HG03097 (cell line): ENCODE results near the gene TNIP2.

Experiments
- ATAC-seq: cut with Tn5 transposase; IDR thresholded peaks from one replicate; pipeline ENCODE4 v1.9.1; 2021; ENCODE audit not compliant: unreplicated experiment, low FRiP score

The TNIP2 gene

DNA sequence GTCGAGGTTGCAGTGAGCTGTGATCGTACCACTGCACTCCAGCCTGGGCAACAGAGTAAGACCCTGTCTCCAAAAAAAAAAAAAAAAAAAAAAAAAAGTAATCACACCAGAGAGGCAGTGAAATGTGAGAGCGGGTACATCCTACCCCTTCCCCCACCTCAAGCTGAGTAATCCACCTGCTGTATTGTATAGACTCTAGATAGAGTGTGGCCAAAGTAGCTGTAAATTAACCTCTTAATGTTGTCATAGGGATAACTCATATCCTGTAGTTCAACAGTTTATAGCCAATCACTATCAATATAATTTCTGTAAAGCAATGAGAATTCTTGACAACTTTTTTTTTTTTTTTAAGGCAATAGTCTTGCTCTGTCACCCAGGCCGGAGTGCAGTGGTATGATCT lies 30.8 kb downstream of the TNIP2 start:
- no peak for ATAC-seq

DNA sequence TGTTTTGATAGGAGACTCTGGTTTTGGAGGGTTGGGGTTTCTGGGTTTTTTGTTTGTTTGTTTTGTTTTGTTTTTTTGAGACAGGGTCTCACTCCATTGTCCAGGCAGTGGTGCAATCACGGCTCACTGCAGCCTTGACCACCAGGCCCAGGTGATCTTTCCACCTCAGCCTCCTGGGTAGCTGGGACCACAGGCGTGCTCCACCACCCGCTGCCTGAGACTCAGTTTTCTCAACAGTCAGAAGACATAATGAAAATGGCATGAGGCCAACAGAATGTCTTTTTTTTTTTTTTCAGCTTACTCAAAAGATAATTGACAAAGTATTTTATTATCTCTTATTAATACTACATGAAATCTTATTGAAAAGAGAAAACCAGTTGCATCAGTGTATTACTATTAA lies 32.4 kb downstream of the TNIP2 start:
- no peak for ATAC-seq

DNA sequence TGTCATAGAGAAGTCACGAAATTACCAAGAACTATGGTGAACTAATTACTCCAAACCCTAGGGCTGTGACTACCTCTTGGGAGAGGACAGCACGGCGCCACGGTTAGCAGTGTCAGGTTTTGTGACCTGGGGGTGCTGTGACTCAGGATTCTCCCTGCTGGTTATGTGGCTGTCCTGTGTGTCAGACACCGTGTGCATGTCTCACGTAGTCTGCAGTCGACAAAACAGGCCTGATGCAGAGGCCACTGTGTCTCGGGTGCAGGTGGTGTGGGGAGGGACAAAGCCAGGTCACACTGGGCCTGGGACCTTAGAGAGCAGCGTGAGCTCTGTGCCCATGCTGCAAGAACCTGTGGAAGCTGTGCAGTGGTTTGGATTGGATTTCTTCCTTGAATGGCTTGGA lies 34.1 kb downstream of the TNIP2 start:
- ATAC-seq = no peak

DNA sequence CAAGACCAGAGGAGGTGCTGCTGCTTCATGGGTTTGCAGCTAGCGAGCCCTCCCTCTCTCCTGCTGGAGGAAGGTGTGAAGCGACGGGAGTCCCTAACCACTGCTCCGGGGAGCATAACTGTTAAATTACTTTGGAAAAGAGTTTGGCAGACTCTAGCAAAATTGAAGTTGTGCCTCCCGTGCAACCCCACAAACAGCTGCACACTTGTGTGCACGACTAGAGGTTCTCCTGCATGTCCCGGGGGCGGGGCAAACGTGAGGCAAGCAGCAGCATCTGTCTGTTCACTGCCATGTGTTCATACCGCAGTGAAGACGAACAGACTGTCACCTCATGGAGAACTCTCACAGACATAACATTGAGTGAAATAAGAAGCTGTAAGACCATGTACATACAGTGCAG lies 34.5 kb downstream of the TNIP2 start:
- no peak for ATAC-seq

DNA sequence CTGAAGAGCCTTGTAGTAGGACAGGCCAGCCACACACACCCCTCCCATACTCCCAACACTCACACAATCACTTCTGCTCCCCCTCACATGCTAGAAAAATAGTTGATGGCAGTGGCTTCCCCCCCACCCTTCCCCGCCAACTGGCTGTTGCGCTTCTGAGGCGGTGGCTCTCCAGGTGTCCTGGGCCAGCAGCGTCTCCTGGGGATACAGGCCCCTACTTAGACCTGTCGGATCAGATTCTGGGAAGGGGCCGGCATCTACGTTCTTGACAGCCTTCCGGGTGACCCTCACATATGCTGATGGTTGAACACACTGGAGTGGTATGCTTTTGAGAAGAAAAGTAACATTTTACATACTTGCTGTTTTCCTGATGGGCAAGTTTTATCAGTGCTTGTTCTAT lies 39.9 kb downstream of the TNIP2 start:
- no peak for ATAC-seq

DNA sequence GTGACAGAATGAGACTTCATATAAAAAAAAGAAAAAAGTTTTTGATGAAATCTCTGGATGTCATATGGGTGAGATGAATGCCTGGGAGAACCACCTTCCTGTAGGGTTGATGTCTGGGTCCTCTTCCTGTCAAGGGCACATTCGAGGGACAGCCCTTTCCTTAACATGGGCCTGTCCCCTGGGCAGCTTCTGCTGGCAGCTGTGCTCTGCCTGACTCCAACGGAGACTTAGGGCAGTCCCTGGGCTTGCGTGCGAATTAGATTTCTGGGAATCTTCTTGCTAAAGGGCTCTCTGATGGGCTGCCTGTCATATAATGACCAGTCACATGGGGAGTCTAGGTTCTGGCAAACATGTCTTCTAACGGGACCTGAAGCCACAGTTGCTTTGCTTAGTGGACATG lies 40.7 kb downstream of the TNIP2 start:
- ATAC-seq = no peak

DNA sequence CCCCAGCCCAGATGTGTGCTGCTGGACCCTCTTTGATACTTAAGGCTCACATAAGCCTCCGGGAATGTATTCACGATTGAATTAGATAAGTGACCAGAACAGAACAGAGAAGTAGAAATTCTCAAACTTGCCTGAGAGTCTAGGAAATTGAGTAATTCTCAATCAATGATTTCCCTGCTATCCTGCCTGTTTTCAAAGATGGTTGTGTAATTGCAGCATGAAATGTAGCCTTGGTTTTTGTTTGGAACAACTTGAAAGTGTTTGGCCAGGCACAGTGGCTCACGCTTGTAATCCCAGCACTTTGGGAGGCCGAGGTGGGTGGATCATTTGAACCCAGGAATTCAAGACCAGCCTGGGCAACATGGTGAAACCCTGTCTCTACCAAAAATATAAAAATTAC lies 41.2 kb downstream of the TNIP2 start:
- no peak for ATAC-seq

DNA sequence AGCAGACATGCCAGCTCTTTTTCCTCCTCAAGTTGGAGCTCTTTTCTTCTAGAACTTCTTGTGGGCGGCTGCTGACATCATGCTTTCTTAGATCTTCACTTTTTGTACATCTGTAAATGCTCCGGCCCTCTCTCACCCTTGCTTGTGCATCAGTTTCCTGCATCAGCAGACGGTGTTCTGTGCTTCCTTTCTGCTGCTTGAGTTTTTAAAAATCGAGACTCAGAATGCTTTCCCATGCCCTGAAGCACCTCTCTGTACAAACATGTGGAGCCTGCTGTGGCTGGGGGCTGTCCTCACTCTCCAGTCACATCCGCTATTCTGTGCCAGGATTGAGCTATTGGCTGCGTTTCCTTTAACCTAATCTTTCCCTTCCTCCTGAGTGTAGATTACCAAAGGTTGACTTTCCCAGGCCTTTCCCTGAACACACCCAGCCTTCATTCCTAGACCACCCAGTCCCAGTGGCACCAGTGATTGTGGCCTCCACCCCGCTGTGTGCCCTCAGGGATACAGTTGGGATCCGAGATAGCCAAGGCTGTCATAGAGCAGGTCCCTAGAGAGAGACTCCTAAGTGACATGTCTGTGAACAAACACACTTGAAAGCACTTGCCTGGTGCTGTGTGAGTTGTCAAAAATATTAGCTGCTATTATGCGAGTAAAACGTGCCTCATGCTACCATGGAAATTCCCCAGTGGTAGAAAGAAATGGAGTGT lies 41.9 kb downstream of the TNIP2 start:
- ATAC-seq = no peak

DNA sequence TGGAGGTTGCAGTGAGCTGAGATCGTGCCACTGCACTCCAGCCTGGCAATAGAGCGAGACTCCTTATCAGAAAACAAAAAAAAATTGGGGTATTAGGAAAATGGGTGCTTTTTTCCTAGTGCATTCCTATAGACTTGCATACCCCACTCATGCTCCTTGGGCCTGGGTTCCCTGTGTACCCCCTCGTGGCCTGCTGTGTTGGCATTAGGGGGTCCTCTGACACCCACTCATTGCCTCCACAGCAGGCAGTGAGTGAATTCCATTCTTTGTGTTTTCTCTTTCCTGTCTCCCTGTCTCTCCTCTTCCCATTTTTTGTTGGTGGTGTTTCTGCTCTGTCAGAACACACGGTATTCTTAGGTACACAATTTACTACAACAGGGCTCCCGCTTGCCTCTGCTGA lies 42.8 kb downstream of the TNIP2 start:
- ATAC-seq = no peak

DNA sequence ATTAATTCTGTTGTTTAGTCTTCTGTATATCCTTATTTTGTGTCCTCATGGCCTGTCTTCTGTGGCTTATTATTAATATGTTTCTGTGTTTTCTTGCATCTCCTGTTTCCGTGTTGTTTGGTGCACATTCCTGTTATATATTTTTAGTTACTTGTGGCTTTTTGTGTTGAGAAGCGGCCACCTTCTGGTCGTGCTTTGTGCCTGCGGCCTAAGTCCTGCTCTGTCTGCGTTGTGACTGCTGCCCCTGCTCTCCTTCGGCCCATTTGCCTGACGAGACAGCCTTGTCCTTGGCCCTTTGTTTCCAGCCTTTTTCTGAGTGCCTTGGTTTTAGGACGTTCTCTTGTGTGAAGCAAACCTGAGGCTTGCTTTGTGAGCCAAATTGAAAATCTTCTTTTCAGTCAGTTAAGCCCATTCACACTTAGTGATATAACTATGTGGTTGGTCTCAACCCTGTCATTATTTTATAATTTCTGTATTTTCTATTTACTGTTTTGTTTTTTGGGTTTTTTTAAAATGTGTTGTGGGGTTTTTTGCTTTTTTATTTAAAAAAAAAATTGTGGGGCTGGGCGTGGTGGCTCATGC lies 43.8 kb downstream of the TNIP2 start:
- no peak for ATAC-seq

DNA sequence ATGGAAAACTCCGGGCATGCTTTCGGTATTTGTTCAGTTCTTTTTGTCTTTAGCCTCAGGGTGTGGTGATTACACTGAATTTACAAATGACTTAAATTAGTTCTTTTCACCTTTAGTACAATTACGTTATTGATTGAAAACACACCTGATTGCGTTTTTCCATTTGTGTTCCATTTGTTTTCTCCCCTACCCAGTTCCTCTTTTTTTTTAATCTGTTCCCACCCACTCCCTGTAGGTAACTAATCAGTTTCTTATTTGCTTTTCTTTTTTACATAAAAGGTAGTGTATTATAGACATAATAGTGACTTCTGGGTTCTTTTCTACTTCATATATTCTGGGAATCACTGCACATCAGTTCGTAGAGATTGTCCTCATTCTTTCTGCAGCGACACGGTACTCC lies 53.4 kb downstream of the TNIP2 start:
- ATAC-seq = no peak

DNA sequence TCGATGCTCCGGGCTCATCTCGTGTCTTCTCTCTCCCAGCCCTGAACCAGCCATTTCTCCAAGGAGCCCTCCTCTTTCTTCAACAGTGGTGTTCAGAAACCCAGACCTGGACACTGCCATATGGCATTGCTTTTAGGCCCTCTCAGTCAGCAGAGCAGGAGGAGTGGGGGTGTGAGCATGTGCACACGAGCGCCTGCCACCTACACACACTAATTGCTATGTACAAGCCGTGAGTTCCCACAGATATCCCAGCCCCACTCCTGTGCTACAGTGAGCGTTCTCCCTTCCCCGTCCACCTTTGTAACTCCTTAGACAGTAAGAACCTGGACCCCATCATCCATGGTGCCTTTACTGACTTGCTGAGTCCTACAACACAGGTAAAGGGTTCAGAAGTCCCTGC lies 53.8 kb downstream of the TNIP2 start:
- no peak for ATAC-seq

DNA sequence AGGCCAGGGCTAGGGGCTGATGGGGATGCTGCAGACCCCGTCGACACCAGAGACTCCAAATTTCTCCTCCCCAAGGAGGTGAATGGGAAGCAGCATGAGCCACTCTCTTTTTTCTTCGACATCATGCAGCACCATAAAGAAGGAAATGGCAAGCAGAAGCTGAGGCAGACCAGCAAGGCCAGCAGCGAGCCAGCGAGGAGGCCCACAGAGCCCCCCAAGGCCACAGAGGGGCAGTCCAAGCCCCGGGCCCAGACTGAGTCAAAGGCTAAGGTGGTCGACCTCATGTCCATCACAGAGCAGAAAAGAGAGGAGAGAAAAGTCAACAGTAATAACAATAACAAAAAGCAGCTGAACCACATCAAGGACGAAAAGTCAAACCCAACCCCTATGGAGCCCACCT lies 56.1 kb downstream of the TNIP2 start:
- ATAC-seq = no peak

DNA sequence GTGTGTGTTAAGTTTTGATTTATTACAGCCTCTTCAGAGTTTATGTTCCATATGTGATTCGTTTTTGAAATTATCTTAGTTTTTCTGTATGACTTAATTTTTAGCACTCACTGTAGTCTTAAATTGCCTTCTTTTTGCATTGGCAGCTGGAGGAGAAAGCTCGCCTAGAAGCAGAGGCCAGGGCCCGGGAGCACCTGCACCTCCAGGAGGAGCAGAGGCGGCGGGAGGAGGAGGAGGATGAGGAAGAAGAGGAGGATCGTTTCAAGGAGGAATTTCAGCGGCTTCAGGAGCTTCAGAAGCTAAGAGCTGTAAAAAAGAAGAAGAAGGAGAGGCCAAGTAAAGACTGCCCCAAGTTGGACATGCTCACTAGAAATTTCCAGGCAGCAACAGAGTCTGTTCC lies 56.6 kb downstream of the TNIP2 start:
- ATAC-seq = no peak

DNA sequence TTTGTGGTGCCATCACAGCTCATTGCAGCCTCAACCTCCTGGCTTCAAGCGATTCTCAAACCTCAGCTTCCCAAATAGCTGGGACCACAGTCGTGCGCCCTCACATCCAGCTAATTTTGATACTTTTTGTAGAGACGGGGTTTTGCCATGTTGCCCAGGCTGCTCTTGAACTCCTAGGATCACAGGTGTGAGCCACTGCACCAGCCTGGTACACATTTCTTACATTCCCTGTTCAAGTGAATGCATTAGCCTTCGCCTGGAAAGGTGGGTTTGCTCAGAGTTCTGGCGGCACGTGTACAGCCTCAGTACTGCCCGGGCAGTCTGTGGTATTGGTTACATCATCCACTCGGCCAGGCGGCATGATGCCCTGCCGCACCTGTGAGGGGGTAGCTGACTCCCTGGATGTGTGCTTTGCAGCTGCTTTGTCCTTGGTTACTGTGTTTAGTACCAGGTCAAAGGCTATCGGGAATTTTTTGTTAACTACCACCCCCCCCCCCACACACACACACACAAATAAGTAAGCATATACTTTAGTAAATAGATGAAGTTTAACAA lies 57.1 kb downstream of the TNIP2 start:
- no peak for ATAC-seq

DNA sequence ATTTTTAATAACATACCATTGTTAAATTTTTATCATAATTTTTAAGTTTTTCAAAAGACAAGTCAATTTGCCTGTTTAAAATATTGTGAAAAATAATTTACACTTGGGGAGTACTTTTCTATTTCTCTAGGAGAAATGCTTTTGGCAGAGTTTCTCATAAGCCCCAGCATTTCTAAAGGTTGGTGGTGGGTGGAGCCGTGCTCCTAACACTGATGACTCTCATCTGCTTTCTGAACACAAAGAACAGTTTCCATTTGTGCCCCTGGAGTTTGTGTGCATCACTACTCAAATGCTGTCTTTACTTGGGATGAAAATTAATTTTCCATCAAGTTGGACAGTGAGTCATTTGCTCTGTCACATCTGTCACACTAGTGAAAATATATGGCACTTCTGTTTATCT lies 57.6 kb downstream of the TNIP2 start:
- no peak for ATAC-seq

DNA sequence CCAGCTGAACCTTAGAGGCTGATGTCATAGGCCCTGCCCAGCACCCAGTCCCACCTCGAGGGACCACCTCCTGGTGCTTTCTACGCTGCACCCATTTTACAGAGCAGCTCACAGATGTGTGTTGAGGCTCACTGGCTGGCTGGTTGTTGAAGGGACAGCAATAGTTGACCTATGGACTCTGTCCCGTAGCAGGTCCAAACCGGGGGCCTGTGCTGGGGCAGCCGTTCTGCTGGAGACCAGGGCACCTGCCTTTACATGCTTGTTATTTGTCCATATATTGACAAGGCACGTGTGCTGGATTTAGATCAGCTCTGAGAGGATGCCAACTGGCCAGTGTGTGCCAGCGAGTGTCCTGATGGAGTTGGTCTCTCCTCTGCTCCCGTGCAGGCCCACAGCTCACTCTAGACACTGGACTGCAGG lies 58.1 kb downstream of the TNIP2 start:
- ATAC-seq = no peak

DNA sequence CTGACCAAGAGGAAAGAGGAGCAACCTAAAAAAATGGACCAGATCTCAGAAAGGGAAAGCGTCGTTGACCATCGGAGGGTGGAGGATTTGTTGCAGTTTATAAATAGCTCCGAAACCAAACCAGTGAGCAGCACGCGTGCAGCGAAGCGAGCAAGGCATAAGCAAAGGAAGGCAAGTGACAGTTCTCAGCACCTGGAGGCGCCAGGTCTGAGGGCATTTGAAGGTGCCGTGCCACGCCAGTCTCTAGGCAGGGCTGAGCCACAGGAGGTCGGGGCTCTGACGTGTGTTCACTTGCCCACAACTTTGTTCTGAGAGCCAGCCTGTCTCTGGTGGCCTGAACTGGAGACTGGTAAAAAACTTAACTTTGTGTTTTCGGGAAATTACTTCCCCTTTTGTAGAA lies 59.7 kb downstream of the TNIP2 start:
- ATAC-seq = peak; percentile 91

DNA sequence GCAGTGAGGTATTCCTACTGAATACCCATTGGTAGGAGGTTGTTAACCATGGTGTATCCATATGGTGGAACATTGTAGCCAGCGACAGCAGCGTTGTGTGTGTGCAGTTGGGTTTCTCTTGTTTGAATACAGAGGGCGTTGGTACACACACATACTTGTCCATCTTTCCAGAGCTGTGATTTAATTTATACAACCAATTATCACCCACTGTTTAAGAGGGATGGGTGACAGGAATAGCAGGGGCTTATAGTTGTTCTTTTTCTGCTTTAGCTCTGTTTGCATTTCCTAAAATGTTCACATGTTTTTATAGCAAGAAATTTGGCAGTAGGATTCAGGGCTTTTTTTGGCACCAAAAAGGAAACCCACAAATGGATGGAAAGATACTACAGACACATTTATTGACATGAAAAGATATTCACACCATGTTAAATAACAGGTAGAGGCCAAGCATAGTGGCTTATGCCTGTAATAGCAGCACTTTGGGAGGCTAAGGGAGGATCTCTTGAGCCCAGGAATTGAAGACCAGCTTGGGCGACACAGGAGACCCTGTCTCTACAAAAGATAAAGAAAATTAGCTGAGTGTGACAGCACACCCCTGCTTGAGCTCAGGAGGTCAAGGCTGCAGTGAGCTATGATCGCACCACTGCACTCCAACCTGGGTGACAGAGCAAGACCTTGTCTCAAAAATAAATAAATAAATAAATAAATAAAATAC lies 60.6 kb downstream of the TNIP2 start:
- no peak for ATAC-seq

DNA sequence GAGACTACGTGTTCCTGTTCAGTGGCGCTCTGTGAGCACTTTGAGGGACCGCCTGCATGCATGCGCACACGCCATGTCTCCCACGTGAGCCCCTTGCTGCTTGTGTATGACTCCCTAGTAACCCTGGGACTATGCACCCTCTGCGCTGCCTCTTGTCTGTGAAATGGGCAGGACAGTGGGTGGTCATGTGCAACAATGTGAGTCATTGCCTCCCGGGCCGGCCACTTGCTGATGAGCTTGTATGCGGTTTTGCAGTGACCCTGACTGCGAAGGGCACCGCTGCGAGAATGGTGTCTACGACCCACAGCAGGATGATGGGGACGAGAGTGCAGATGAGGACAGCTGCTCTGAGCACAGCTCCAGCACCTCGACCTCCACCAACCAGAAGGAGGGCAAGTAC lies 61.4 kb downstream of the TNIP2 start:
- no peak for ATAC-seq

DNA sequence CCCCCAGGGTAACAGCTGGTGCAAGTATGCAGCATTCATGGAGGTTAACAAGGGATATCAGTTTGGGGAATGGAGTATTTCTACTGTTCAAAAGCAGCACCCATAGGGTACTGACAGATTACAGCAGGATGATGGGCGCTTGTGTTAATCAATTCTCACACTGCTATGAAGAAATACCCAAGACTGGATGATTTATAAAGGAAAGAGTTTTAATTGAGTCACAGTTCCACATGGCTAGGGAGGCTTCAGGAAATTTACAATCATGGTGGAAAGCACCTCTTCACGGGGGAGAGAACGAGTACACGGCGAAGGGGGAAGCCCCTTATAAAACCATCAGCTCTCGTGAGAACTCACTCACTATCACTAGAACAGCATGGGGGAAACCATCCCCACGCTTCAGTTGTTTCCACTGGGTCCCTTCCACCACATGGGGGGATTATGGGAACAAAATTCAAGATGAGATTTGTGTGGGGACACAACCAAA lies 64.1 kb downstream of the TNIP2 start:
- no peak for ATAC-seq
